LNCaP clone FGC (cell line): Measurements from ENCODE around the gene DPM1.

Source experiments
- DNase-seq: peaks from one replicate; pipeline ENCODE4 v3.0.0-alpha.2; 2011; ENCODE audit warnings: low read depth
- H3K4me3 ChIP-seq: 2 replicates; pipeline ENCODE4 v1.5.1; 2011; ENCODE audit warnings: mild to moderate bottlenecking, low read depth, low read length, control low read depth
- CTCF ChIP-seq: IDR thresholded peaks from 2 replicates; pipeline ENCODE4 v1.5.1; 2012; ENCODE audit warnings: mild to moderate bottlenecking; ENCODE audit not compliant: control insufficient read depth, insufficient read depth; ENCODE audit errors: extremely low read depth

Gene DPM1

GRCh38 chr20:50999355-50999754, 41.0 kb upstream of the DPM1 start:
- no peak overlapping the region for H3K4me3 ChIP-seq
- TF ChIP-seq CTCF: no peak
- DNase-seq: no peak

- TF ChIP-seq CTCF: no peak
- H3K4me3 ChIP-seq: no peak overlapping the region
- no peak for DNase-seq
These were observed 38.9 kb upstream of the DPM1 start for GRCh38 chr20:50996901-50997865.

GRCh38 chr20:50995506-50995905, 37.2 kb upstream of the DPM1 start:
- H3K4me3 ChIP-seq: no peak overlapping the region
- DNase-seq: no peak
- no peak for TF ChIP-seq CTCF

GRCh38 chr20:50993876-50994275, 35.5 kb upstream of the DPM1 start:
- DNase-seq: no peak
- no peak for TF ChIP-seq CTCF
- H3K4me3 ChIP-seq: no peak overlapping the region

GRCh38 chr20:50992733-50993457, 34.6 kb upstream of the DPM1 start:
- DNase-seq: peak; percentile 72
- peak; percentile 77 for TF ChIP-seq CTCF
- no peak overlapping the region for H3K4me3 ChIP-seq

- no peak for TF ChIP-seq CTCF
- H3K4me3 ChIP-seq: no peak overlapping the region
These were observed 34.0 kb upstream of the DPM1 start for GRCh38 chr20:50992336-50992732.

More at GRCh38 chr20:50992336-50992732, 34.0 kb upstream of the DPM1 start:
- DNase-seq: no peak
